ENCODE results near the gene ME1.

DNA sequence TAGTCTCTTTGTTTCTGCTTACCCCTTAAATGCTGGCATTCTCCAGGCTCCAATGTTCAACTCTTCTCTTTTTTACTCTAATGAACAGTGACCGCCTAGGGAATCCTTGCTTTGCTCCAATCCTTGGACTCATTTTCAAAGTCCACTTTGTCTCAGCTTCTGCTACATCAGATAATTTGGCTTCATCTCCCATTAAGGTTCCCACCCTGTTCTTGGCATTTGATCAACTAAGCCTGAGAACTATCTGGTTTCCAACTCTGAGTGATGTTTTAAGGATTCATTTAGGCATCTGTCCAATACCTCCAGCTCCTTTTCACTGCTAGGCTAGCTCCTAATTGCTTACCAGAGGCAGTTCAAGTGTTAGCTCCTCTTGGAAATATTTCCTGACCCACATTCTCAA lies 64.9 kb downstream of the ME1 start:
- no peak for TF ChIP-seq ZNF510 (CRISPR knock-in tag; IDR thresholded peaks at IDR 0.05; ENCODE audit: low read depth)
- TF ChIP-seq ERF (CRISPR knock-in tag; IDR thresholded peaks at IDR 0.05) = no peak
- TF ChIP-seq FLYWCH1 (CRISPR knock-in tag; IDR thresholded peaks at IDR 0.05) = no peak
- no peak for TF ChIP-seq ATAD3A (CRISPR knock-in tag; IDR thresholded peaks at IDR 0.05)
- TF ChIP-seq HDAC1 (CRISPR knock-in tag; IDR thresholded peaks at IDR 0.05) = no peak
- no peak for TF ChIP-seq RBAK (CRISPR knock-in tag; IDR thresholded peaks at IDR 0.05)
- TF ChIP-seq ZFX (CRISPR knock-in tag; IDR thresholded peaks at IDR 0.05; ENCODE audit: low read depth) = no peak
- TF ChIP-seq MXI1 (IDR thresholded peaks at IDR 0.05; ENCODE audit: borderline replicate concordance, low read depth, low read length) = no peak
- TF ChIP-seq RAD21 (CRISPR knock-in tag; IDR thresholded peaks at IDR 0.05) = no peak
- no peak for TF ChIP-seq CTCF (CRISPR knock-in tag; IDR thresholded peaks at IDR 0.05)
- TF ChIP-seq ZNF773 (CRISPR knock-in tag; IDR thresholded peaks at IDR 0.05; ENCODE audit: borderline replicate concordance) = no peak
- no peak for TF ChIP-seq STAT6 (CRISPR knock-in tag; IDR thresholded peaks at IDR 0.05; ENCODE audit: borderline replicate concordance)
- TF ChIP-seq RNF2 (conservative IDR thresholded peaks at IDR 0.05; ENCODE audit: low read depth) = no peak
- no peak for TF ChIP-seq ZNF549 (CRISPR knock-in tag; IDR thresholded peaks at IDR 0.05)
